NCI-H2227 (cell line): Measurements from ENCODE around the gene ZNF627.
"Not testable (repeated sequence)": the region's sequence is repeated elsewhere in the genome, so short reads cannot be mapped to it uniquely, and the experiment has no call there.

Experiments
- DNase-seq: peaks from one replicate; lab custom pipeline; 2025; ENCODE audit not compliant: unreplicated experiment; lab: John Stamatoyannopoulos, UW

ZNF627 gene

DNA sequence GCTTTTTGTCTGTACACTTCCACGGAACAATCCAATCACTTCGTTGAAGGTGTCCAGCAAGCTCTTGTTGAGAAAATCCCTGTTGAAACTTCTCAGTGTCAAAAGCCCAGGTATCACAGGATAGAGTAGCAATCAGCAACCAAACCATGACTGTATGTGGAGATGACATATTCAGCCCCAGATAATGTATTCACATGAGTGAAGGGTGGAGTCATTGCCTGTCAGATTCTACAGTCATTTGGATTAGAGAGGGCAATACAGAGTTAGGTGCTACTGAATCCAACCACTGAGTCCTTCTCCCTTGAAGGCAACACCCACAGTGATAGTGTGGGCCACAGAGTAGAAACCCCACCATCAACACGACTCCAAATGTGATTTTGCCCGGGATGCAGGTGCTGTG, 23.3 kb downstream of the ZNF627 start:
- DNase-seq = no peak

DNA sequence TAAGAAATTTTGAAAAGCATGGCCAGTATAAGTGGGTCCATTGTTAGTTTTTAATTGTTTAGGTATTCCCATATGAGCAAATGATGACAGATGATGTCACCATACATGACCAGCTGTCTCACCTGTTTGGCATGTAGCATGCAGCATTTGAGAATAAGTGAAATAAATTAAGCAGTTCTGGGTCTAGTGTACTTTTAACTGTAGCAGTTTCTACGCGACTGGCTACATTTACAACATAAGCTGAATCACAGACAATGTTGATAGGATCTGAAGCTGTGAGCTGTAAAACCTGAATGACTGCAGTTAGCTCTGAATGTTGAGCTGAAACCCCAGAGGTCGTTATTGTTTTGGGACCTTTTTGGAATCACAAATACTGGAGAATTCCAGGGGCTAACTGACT, 25.1 kb downstream of the ZNF627 start:
- not testable (repeated sequence) for DNase-seq

DNA sequence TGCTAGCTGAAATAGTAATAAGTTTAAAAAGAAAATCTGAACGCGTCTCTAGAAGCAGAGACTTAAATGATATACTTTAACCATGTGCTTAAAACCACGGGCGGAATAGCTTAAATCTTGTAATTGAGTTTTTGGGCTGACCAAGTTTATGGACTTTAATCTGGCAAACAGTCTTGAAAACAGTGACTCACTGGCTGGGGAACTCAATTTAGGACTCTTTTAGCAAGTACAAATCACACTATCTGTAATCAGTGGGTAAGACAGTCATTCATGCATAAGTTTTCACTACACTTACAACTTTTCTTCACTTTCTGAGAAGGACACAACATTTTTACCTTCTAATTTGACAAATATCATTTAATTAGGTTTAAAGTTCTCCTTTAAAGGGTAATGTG, 26.8 kb downstream of the ZNF627 start:
- no peak for DNase-seq

DNA sequence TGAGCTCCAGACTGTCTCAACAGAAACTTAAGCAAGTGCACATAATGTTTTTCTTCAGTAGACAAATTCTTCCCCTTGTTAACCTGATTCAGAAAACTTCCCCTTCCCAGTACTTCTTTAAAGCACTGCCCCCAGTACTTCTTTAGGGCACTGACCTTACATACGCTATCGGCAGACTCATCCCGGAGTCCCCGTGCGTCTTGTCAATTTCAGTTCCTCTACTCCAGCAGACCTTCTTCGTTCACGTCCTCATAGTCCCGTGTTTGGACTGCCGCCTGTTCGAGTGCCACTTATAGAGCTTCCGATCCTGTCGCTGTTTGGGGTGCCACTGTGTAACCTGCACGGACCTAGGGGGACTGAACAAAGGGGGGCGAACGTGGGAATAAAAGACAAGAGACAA, 29.0 kb downstream of the ZNF627 start:
- no peak for DNase-seq

DNA sequence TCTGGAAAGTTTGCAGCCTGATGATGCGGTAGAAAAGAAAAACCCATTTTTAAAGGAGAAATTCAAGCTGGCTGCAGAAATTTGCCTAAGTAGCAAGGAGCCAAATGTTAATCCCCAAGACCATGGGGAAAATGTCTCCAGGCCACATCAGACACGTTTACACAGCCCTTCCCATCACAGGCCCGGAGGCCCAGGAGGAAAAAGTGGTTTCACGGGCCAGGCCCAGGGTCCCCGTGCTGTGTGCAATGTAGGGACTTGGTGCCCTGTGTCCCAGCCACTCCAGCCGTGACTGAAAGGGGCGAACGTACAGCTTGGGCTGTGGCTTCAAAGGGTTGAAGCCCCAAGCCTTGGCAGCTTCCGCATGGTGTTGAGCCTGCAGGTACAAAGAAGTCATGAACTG, 35.9 kb downstream of the ZNF627 start:
- no peak for DNase-seq

DNA sequence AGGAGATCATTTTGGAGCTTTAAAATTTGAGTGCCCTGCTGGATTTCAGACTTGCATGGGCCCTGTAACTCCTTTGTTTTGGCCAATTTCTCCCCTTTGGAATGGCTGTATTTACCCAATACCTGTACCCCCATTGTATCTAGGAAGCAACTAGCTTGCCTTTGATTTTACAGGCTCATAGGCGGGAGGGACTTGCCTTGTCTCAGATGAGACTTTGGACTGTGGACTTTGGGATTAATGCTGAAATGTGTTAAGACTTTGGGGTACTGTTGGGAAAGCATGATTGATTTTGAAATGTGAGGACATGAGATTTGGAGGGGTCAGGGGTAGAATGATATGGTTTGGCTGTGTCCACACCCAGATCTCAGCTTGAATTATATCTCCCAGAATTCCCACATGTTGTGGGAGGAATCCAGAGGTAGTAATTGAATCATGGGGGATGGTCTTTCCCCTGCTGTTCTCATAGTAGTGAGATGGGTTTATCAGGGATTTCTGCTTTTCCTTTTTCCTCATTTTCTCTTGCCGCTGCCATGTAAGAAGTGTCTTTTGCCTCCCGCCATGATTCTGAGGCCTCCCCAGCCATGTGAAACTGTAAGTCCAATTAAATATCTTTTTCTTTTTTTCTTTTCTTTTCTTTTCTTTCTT, 36.9 kb downstream of the ZNF627 start:
- not testable (repeated sequence) for DNase-seq

DNA sequence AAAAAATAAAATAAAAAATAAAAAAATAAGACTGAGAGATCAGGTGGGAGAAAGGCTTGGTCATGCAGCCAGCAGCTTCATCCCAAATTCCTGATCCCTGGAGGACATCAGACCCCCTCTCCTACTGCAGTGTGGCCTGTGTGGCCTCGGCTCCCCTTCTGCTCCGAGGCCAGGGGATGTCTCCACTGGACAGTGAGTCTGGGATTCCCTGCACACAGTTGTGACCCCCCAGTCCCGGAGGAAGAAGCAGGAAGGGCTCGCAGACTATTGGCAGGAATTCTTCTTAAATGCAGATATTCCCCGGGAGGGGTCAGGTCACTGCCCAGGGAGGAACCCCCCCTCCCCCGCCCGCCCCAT, 41.9 kb downstream of the ZNF627 start:
- DNase-seq = no peak

DNA sequence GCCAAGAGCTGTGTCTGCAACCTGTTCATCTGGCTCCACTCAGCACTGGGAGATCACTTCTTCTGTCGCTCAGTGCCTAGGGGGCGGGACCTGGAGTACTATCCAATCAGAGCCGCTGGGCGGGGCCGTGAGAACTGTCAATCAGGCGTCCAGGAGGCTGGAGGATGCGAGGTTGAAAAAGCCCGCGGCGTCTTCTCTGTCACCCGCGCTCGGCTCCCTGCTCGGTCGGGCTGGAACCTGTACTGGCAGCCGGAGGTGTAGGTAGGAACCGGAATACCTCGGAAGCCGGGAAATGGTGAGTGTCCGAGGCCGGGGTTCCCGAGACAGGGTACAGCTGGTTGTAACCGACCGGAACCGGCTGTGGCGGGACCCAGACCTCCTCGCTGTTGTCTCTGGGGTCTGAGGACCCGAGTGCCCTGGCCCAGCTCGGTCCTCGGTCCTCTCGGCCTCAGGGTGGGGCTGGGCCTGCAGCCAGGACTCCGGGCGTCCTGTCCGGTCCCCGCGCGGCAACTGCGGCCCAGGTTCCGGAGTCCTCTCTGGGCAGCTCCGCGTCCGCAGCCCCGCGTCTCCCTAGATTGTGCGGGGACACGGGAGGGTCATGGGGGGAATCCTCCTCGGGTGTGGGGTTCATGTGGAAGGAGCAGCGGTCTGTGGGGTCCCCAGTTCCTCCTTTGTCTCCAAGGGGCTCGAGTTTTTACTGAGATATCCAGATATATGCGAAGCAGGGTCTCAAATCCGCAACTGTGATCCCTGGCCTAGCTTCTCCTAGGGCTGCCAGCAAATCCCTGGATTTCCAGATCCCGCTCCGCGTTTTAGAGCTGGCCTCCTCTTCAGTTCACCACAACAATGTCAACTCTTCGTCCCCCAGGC, 42.6 kb downstream of the ZNF627 start:
- DNase-seq = peak; percentile 96

DNA sequence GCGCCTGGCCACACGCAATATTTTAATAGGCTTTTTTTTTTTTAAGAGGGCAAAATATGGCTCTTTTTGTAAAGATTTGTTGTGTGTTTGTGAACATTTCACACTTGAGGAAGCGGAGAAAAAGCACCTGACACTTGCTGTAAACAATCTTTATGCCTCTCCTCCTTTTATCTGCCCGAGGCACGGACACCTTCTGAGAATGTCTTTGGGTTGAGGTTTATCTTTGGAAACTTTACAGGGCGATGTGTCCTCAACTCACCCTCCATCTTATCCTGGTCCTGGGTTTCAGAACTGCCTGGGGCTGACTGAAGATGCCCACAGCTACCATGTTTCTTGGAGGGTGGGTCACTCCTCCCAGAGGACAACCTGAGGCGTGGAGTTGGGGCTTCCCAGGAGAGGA, 44.0 kb downstream of the ZNF627 start:
- no peak for DNase-seq

DNA sequence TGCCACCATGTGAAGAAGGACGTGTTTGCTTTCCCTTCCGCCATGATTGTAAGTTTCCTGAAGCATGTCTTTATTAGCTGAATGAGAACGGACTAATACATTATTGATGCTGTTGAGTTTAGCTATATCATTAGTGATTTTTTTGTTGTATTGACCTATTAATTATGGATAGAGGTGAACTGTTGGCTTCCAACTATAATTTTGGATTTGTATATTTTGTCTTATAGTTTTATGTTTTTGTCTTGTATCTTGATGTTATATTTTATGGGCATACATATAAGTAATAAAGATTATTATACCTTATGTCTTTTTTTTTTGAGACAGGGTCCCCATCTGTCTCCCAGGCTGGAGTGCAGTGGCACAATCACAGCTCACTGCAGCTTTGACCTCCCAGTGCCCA, 45.6 kb downstream of the ZNF627 start:
- no peak for DNase-seq

DNA sequence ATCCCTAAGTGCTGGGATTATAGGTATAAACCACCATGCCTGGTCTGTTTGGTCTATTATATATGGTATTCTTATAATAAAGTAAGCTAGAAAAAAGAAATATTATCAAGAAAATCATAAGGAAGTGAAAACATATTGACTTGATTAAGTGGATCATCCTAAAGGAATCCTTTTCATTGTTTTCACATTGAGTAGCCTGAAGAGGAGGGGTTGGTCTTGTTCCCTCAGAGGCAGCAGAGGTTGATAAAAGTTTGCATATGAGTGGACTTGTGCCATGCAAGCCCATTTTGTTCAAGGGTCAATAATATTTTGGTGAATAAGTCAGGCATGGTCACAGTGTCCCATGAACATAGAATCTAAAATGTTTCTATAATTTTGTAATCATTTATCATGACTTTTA, 52.7 kb downstream of the ZNF627 start:
- no peak for DNase-seq

DNA sequence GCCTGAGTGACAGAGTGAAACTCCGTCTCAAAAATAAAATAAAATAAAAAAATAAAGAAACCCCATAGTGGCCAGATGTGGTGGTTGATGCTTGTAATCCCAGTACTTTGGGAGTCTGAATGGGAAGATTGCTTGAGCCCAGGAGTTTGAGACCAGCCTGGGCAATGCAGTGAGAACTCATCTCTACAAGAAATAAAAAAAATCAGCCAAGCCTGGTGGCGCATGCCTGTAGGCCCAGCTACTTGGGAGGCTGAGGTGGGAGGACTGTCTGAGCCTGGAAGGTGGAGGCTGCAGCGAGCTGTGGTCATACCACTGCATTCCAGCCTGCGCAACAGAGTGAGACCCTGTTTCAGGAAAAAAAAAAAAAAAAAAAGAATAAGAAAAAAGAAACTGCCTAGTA, 53.8 kb downstream of the ZNF627 start:
- no peak for DNase-seq

DNA sequence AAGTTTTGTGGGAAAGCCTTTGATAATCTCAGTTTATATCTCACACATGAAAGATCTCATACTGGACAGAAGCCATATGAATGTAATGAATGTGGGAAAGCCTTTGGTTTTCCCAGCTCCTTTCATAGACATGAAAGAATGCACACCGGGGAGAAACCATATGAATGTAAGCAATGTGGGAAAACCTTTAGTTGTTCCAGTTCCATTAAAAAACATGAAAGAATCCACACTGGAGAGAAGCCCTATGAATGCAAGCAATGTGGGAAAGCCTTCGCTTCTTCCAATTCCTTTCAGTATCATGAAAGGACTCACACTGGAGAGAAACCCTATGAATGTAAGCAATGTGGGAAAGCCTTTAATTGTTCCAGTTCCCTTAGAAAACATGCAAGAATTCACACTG, 54.8 kb downstream of the ZNF627 start:
- no peak for DNase-seq

DNA sequence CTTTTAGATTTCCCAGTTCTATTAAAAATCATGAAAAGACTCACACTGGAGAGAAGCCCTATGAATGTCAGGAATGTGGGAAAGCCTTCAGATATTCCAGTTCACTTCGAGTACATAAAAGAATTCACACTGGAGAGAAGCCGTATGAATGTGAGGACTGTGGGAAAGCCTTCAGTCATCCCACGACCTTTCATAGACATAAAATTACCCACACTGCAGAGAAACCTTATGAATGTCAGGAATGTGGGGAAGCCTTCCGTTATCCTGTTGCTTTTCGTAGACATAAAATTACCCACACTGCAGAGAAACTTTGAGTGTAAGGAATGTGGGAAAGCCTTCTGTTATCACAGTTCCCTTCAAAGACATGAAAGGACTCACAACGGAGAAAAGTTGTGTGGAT, 55.2 kb downstream of the ZNF627 start:
- DNase-seq = no peak

DNA sequence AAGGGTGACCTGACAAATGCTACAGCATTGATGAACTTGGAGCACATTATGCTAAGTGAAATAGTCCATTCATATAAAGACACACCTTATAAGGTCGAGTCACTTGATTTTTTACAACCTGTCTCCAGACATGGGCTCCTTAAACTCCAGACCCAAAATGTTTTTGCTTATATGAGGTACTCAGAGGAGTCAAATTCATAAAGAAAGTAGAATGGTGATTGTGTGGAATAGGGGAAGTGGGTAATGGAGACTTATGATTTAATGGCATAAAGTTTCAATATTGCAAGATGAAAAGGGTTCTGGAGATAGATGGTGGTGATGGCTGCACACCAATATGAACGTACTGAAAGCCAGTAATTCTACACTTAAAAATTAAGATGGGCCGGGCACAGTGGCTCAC, 59.3 kb downstream of the ZNF627 start:
- no peak for DNase-seq

DNA sequence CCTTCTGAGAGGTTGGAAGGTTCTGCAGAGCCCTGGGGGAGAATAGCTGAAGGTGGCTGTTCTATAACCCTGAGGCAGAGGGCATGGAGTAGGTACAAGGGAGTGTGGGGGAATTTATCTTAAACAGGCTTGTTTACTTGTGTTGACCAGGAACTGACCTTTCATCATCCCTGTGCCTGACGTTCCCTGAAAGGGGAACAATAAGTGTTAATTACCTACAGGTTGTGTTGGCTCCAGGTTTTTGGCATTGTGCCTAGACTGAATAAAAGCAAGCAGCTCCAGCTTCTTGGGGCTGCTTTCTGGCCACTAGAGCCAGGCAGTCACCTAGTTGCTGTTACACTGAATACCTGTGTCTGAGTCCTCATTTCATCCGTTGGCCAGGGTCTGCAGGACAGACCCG, 60.0 kb downstream of the ZNF627 start:
- peak; percentile 2 for DNase-seq

DNA sequence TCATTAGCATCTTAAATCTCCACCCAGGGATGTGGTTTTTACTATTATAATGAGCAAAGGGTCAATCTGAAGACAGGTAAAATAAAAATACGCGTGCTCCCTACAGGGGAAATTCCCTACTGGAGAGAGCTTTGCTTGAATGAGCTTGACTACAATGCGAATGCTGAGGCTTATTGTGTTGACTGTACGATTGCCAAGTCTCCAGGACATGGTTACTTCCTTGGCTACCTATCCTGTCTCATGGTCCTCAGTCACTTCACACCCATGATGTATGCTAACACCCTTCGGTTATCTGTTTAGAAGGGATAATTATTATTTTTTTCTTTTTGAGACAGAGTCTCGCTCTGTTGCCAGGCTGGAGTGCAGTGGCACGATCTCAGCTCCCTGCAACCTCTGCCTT, 61.7 kb downstream of the ZNF627 start:
- DNase-seq = no peak

DNA sequence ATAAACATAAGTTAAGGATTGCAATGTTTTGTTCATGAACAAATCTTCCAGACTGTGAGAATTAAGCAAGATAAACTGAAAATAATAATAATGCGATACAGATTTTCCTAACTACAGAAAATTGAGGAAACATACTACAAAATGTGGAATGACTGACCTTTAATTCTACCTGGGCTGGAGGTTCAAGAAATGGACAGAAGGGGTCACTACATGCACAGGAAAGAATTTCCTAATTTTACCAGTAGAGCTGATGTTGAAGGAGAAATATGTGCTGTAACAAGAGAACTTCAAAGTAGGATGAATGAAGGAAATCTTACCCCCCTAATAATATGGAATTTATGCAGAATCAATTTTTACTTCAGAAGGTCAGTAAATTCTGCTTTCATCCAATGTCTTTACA, 62.3 kb downstream of the ZNF627 start:
- DNase-seq = no peak

DNA sequence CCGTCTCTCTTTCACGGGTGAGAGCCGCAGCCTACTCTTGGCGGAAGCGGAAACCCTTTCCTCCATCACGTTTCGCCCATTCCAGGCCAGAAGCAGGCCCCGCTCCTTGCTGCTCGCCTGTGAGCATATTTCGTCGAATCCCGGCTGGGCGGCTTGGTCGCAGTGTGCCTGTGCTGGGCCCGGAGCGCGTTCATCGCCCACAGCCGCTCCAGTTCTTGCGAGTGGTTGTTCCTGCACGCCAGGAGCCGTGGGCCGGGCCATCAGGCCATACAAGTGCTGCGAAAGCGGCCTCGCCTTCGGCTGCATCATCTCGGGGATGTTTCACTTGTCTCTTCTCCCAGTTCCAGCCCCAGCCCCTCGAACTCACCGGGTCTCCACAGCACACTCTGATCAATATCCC, 65.0 kb downstream of the ZNF627 start:
- no peak for DNase-seq

DNA sequence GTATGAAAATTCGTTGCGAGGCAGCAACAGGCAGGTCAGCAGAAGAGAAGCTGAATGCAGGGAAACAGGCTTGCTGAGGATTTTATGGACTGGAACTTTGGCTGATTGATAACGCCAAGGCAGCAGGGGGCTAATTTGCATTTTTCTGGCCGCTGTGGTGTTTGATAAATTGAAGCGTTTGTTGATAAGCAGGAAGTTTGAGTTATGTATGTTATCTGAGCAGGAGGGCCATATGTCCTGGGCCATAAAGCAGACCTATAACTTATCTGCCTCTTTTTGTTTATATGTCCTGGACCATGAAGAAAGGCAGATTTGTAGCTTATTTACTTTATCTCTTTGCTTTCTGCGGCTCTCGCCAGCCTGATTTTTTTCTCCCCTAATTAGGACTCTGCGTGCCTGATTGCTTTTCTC, 65.9 kb downstream of the ZNF627 start:
- no peak for DNase-seq
